Stimulated activated CD8-positive, alpha-beta memory T cell treated with anti-CD3 and anti-CD28 coated beads, Interleukin-12 subunit alpha, Interleukin-12 subunit beta, amount 100 ng/mL, for 4 hours (primary cell): ENCODE measurements around the gene BFSP1.

Source experiments
- DNase-seq: peaks from one replicate; pipeline ENCODE4 v3.0.0-alpha.2; 2020; ENCODE audit warnings: low read depth

BFSP1 gene

GRCh38 chr20:17497821-17498580 lies 33.2 kb downstream of the BFSP1 start:
- no peak for DNase-seq

DNA sequence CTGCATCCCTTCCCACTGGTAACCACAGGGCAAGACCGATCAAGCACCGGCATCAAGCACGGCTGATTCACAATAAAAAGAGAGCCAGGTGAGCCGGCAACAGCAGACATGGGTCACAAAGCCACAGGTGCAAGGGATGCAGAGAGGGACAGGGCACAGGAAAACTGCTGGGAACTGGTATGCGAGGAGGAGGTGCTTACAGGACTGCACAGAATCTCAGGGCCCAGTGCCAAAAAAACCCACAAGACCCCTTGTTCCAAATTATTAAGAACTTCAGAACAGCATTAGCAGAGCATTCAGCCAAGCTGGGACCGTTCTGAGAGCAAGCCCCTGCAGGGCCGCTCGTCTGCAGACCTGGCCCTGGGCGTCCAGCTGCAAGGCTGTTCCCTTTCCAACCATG lies 35.4 kb downstream of the BFSP1 start:
- DNase-seq: no peak

GRCh38 chr20:17494201-17494600 lies 37.0 kb downstream of the BFSP1 start:
- DNase-seq: no peak

DNA sequence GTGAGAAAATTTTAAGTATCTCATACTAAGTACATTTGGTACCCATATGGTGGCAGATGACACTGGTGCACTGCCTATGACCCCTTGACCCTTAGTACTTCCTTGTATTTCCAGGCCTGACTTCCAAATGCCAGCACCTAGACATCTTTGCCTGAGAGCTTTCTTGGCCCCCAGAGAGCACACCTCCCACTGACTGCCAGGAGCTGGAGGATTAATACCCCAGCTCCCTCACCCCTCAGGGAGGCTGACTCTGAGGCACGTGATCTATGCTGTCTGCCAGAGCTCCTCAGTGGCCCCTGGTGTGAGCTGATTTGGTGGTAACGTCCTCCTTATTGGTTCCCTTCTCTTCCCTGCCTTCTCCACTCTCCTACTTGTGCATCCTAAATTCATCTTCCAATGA lies 38.0 kb downstream of the BFSP1 start:
- no peak for DNase-seq

DNA sequence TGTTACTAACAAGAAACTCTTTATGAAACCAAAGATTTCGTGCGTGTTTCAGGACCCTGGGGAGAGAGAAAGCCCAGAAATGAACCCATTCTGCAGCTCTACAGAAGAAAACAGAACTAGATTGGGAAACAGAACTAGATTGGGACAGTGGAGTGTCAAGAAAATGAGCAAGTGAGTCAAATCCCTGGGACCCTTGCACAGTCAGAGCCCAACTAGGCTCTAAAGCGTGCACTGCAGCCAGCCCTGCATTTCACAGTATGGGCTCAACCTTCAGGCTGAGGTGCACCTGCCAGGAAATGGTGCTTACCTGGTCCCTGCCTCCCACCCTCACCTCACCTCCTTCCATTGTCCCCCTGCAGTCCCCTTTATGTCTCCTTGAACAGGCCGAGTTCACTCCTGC lies 39.7 kb downstream of the BFSP1 start:
- DNase-seq: no peak

- DNase-seq: no peak
Observed at GRCh38 chr20:17491041-17491440, 40.1 kb downstream of the BFSP1 start.

- no peak for DNase-seq
Observed at GRCh38 chr20:17490501-17490900, 40.7 kb downstream of the BFSP1 start.

DNA sequence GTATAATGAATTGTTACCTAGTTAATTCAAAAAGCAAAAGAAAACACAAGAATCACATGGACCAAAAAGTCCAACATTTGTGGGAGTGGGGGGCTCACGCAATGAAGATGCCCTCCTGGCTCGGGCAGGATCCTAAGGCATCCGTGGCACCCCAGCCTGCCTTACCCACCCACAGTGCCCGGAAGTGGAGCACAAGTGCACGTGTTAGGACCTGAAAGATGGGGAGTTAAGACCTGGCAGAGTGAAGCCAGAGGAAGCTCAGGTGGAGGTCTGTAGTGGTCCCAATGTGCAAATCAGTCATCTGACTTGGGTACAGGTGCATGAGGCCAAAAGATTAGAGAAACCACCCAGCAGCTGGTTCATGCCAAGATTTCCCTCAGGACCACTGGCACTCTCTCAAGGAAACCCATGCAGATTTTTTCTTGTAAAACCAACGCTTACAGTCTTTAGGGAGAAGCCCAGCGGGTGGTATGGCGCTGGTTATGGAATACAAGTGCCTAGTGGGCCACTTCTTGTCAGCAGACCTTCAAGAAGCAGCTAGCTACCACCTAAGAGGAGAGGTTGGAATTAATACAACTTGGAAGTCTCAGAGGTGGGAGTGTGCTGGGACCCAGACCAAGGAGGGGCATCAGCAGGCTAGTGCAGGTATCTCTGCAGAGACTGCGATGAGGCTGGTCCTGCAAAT lies 42.1 kb downstream of the BFSP1 start:
- no peak for DNase-seq

DNA sequence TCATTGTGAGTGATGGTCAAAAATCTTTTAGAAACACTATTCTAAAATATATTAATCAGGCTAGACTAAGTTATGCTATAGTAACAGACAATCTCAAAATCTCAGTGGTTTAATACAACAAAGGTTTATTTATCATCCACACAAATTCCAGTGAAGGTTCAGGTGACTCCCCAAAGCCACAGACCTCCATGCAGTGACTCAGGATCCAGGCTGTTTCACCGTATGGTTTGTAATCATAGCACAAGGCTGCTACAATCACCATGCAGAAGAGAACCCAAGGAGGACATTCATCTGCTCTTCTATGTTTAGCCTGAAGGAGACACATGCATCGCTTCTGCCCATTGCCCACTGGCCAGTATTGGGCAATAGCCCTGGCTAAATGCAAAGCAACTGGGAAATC lies 46.2 kb downstream of the BFSP1 start:
- DNase-seq: no peak

GRCh38 chr20:17482536-17482935 lies 48.6 kb downstream of the BFSP1 start:
- no peak for DNase-seq

DNA sequence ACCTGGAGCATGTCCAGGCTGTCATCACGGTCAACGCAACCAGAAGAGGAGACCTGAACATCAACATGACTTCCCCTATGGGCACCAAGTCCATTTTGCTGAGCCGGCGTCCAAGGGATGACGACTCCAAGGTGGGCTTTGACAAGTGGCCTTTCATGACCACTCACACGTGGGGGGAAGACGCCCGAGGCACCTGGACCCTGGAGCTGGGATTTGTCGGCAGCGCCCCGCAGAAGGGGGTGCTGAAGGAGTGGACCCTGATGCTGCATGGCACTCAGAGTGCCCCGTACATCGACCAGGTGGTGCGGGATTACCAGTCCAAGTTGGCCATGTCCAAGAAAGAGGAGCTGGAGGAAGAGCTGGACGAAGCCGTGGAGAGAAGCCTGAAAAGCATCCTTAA lies 49.5 kb downstream of the BFSP1 start:
- DNase-seq: no peak

GRCh38 chr20:17480696-17481095 lies 50.5 kb downstream of the BFSP1 start:
- DNase-seq: no peak

DNA sequence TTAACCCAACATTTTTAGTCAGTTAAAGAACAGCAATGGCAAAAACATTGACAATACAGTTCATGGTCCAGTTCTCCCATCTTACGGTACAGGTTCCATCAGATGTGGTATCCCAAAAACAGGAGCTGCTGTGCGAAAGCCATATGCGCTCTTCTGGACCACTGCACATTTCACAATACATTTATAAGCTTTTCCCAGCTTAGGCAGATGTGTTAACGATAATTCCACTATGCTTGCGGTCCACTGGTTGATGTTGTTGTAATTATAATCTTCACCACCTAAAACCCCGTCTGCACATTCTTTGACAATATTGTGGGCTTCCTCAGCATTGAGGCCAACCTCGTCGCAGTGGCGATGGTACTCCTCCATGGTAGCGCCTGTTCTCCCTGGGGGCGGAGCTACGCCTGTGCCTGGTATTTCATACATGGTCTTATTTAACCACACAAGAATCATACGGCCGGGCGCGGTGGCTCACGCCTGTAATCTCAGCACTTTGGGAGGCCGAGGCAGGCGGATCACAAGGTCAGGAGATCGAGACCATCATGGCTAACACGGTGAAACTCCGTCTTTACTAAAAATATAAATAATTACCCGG lies 52.0 kb downstream of the BFSP1 start:
- DNase-seq: no peak

- DNase-seq: no peak
Observed at GRCh38 chr20:17473659-17474058, 57.5 kb downstream of the BFSP1 start.

- DNase-seq: no peak
Observed at GRCh38 chr20:17471606-17472187, 59.5 kb downstream of the BFSP1 start.

- DNase-seq: no peak
Observed at GRCh38 chr20:17470973-17471372, 60.2 kb downstream of the BFSP1 start.

DNA sequence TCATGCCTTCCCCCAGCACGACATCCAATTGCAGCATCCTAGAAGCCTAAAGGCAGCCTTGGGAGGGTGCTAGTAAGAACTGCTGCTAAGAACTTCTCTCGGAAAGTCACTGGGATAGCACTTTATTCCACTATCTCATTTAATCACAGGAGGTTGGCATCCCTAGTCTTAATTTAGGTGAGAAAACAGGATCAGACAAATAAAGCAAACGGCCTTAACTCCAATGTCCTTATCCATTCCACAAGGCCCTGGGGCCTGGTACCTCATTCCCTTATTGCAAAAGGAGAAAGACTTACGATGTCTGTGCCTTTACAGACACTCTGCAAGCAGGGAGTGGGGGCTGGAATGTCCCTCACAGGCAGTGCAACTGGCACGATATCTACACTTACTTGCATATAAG lies 60.7 kb downstream of the BFSP1 start:
- no peak for DNase-seq

DNA sequence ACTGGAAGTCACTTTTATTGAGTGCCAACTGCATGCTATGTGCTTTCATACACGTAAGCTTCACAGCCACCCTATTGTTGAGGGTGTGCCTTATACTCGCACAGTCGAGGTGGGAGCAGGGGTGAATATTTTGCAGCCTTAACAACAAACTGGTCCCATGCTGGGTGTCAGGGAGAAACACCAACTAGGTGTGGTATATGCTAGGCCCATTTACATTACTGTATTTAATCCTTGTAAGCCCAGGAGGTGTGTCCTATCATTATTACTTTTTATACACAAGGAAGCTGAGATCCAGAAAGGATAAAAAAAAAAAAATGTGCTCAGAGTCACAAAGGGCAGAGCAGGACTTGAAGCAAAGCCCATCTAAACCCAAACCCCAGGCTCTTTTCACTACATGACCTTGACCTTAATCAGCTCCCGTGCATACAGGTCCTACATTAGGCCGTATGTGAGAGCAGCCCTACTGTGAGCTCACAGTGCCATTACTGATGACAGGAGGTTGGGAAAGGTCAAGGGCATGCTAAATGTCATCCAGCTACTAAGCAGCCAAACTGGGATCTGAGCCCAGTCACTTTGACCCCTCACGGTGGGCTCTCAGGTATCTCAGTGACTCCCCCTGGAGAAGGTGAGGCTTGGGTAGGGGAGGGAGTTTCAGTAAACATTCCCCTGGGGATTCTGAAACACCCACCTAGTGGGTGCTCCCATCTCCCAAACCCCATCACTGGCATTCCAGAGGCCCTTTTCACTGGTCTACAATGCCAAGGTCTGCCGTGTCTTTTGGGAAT lies 61.7 kb downstream of the BFSP1 start:
- DNase-seq: no peak

DNA sequence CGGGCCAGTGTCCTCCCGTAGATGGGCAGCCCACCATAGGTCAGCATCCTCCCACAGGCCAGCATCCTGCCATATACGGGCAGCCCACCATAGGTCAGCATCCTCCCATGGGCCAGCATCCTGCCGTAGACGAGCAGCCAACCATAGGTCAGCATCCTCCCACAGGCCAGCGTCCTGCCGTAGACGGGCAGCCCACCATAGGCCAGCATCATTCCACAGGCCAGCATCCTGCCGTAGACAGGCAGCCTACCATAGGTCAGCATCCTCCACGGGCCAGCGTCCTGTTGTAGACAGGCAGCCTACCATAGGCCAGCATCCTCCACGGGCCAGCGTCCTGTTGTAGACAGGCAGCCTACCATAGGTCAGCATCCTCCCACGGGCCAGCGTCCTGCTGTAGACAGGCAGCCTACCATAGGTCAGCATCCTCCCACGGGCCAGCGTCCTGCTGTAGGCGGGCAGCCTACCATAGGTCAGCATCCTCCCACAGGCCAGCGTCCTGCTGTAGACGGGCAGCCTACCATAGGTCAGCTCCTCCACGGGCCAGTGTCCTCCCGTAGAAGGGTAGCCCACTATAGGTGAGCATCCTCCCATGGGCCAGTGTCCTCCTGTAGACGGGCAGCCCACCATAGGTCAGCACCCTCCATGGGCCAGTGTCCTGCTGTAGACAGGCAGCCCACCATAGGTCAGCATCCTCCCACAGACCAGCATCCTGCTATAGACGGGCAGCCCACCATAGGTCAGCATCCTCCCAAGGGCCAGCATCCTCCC lies 62.9 kb downstream of the BFSP1 start:
- DNase-seq: no peak

DNA sequence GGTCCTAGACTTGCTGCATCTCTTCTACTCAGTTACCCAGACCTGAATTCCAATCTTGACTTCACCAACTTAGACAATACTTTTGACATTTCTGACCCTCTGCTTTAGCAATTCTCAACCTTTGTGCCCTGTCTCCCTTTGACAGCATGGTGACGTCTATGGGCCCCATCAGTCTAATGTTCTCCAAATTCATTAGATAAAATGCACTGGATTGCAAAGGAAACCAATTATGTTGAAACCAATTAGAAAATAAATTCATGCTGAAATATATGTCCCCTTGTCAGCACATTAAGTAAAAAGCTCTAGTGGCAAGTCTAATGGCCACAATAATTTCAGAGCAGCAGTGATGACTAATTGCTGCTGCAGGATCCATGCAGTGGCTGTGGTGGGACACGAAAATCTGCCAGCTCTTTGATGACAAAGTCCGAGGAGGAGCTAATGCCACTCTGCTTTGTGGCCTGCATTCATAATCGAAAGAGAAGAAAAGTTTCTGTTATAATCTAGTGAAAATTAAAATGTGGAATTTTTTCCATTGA lies 64.0 kb downstream of the BFSP1 start:
- DNase-seq: no peak

DNA sequence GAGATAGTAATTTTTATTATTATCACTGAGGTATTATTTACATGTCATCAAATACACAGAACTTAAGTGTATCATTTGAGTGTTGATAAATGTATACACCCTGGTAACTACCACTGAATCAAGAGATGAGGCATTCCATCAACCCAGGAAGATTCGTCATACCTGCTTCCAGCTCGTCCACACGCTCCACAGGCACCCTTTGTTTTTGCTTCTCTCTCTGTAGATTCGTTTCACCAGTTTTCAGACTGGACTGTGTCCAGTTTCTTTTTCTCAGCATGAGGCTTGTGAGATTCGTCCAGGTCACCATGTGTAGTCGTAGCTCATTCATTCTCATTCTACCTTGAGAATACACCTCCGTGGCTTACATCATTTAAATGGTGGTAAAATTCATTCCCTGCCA lies 64.5 kb downstream of the BFSP1 start:
- DNase-seq: no peak
